Activated effector memory CD4-positive, alpha-beta T cell treated with anti-CD3 and anti-CD28 coated beads, Interleukin-2, amount 50 U/mL, for 16 hours (primary cell): Measurements from ENCODE around the gene GTF2I.
"Not testable (repeated sequence)": the region's sequence is repeated elsewhere in the genome, so short reads cannot be mapped to it uniquely, and the experiment has no call there.

Source experiments
- DNase-seq: peaks from one replicate; pipeline ENCODE4 v3.0.0-alpha.2; 2020

The GTF2I gene

GRCh38 chr7:74718336-74718735 is 60.8 kb downstream of the GTF2I start:
- DNase-seq = no peak

- DNase-seq = no peak
Observed at GRCh38 chr7:74722153-74722552, 64.6 kb downstream of the GTF2I start.

- no peak for DNase-seq
Observed at GRCh38 chr7:74725840-74726239, 68.3 kb downstream of the GTF2I start.

GRCh38 chr7:74726309-74727101 is 69.0 kb downstream of the GTF2I start:
- no peak for DNase-seq

GRCh38 chr7:74728686-74729085 is 71.2 kb downstream of the GTF2I start:
- not testable (repeated sequence) for DNase-seq

GRCh38 chr7:74730186-74730585 is 72.7 kb downstream of the GTF2I start:
- DNase-seq = not testable (repeated sequence)

- not testable (repeated sequence) for DNase-seq
Observed at GRCh38 chr7:74739974-74740703, 82.6 kb downstream of the GTF2I start.

GRCh38 chr7:74743936-74744557 is 86.5 kb downstream of the GTF2I start:
- DNase-seq = not testable (repeated sequence)

GRCh38 chr7:74753921-74754482 is 96.5 kb downstream of the GTF2I start:
- not testable (repeated sequence) for DNase-seq

GRCh38 chr7:74756673-74757072 is 99.2 kb downstream of the GTF2I start:
- not testable (repeated sequence) for DNase-seq

GRCh38 chr7:74758268-74758667 is 100.8 kb downstream of the GTF2I start:
- DNase-seq = not testable (repeated sequence)

- not testable (repeated sequence) for DNase-seq
Observed at GRCh38 chr7:74758982-74759381, 101.5 kb downstream of the GTF2I start.

- DNase-seq = not testable (repeated sequence)
Observed at GRCh38 chr7:74765205-74765918, 107.8 kb downstream of the GTF2I start.

GRCh38 chr7:74766509-74766908 is 109.0 kb downstream of the GTF2I start:
- DNase-seq = not testable (repeated sequence)

GRCh38 chr7:74766991-74767390 is 109.5 kb downstream of the GTF2I start:
- DNase-seq = not testable (repeated sequence)

GRCh38 chr7:74770062-74770461 is 112.5 kb downstream of the GTF2I start:
- DNase-seq = not testable (repeated sequence)

GRCh38 chr7:74772093-74772492 is 114.6 kb downstream of the GTF2I start:
- not testable (repeated sequence) for DNase-seq

GRCh38 chr7:74773760-74774750 is 116.5 kb downstream of the GTF2I start, which contains the start of gene NCF1:
Gene NCF1, plus strand, starts transcription at chr7:74774011. Its CDS starts 21 bp downstream, at chr7:74774032.
- not testable (repeated sequence) for DNase-seq

GRCh38 chr7:74775111-74775510 is 117.6 kb downstream of the GTF2I start:
- not testable (repeated sequence) for DNase-seq

- not testable (repeated sequence) for DNase-seq
Observed at GRCh38 chr7:74779053-74779452, 121.5 kb downstream of the GTF2I start.

- DNase-seq = not testable (repeated sequence)
Observed at GRCh38 chr7:74781746-74782145, 124.2 kb downstream of the GTF2I start.
